GM18867 (cell line): ENCODE results near the gene EARS2.
"Not testable (repeated sequence)": the region's sequence is repeated elsewhere in the genome, so short reads cannot be mapped to it uniquely, and the experiment has no call there.

Source experiments
- ATAC-seq: cut with Tn5 transposase; IDR thresholded peaks from one replicate; pipeline ENCODE4 v1.9.1; 2021; ENCODE audit warnings: mild to moderate bottlenecking, moderate library complexity; ENCODE audit not compliant: unreplicated experiment

Gene EARS2

GRCh38 chr16:23528644-23529310, 28.4 kb downstream of the EARS2 start:
- no peak for ATAC-seq

- no peak for ATAC-seq
Observed at GRCh38 chr16:23527961-23528643, 29.0 kb downstream of the EARS2 start.

GRCh38 chr16:23524886-23525285, 32.3 kb downstream of the EARS2 start:
- ATAC-seq = no peak

GRCh38 chr16:23523876-23524385, 33.2 kb downstream of the EARS2 start:
- ATAC-seq = no peak

GRCh38 chr16:23523321-23523720, 33.8 kb downstream of the EARS2 start:
- ATAC-seq = no peak

- no peak for ATAC-seq
Observed at GRCh38 chr16:23521965-23522364, 35.2 kb downstream of the EARS2 start.

GRCh38 chr16:23521037-23521743, 36.0 kb downstream of the EARS2 start:
- ATAC-seq = no peak

- ATAC-seq = no peak
Observed at GRCh38 chr16:23520500-23520899, 36.6 kb downstream of the EARS2 start.

GRCh38 chr16:23519282-23519681, 37.9 kb downstream of the EARS2 start:
- no peak for ATAC-seq

- peak; percentile 63 for ATAC-seq
Observed at GRCh38 chr16:23518435-23518891, 38.7 kb downstream of the EARS2 start.

GRCh38 chr16:23516366-23517137, 40.6 kb downstream of the EARS2 start:
- no peak for ATAC-seq

GRCh38 chr16:23515881-23516280, 41.3 kb downstream of the EARS2 start:
- ATAC-seq = no peak

- no peak for ATAC-seq
Observed at GRCh38 chr16:23514381-23515152, 42.6 kb downstream of the EARS2 start.

GRCh38 chr16:23512168-23512695, 44.9 kb downstream of the EARS2 start:
- no peak for ATAC-seq

GRCh38 chr16:23511731-23512130, 45.4 kb downstream of the EARS2 start:
- no peak for ATAC-seq

- not testable (repeated sequence) for ATAC-seq
Observed at GRCh38 chr16:23510915-23511270, 46.3 kb downstream of the EARS2 start.

GRCh38 chr16:23510164-23510914, 46.8 kb downstream of the EARS2 start, which contains the start of gene GGA2:
GGA2 (minus strand) TSS chr16:23510494; CDS start chr16:23510411, 83 bp downstream.
- ATAC-seq = peak; percentile 64

GRCh38 chr16:23509782-23510163, 47.4 kb downstream of the EARS2 start:
- ATAC-seq = no peak

- no peak for ATAC-seq
Observed at GRCh38 chr16:23509441-23509754, 47.8 kb downstream of the EARS2 start.
